H1 (cell line): ENCODE results near the gene CEP70. TPM values are rescaled to one million over a fixed set of nuclear protein-coding genes. Genes with fewer than 3 reads are reported as not detected.

ENCODE experiments used
- CTCF ChIA-PET: fragments of 300-600 bp; sonication (Branson Sonifier 250); formaldehyde crosslinking; loops from one replicate; lab custom pipeline; 2021; ENCODE audit not compliant: partially characterized antibody; lab: Charles Lee
- POLR2A ChIA-PET: fragments of 300-600 bp; sonication (Branson Sonifier 250); formaldehyde crosslinking; loops from one replicate; lab custom pipeline; 2021; ENCODE audit warnings: inconsistent platforms; ENCODE audit not compliant: partially characterized antibody; lab: Charles Lee
- DNase-seq, 2 experiments: peaks; one replicate each; pipeline versions ENCODE4 v3.0.0 to v3.0.0-alpha.2; 2010 to 2022; ENCODE audit warnings: low spot score in 2 of 2, low read depth in 1 of 2, mixed read lengths in 1 of 2
- FAIRE-seq: peaks from 2 replicates; lab custom pipeline; 2011; peaks lifted over from hg19 to GRCh38; lab: Jason Lieb, UNC
- H2AFZ ChIP-seq: 2 replicates; pipeline ENCODE4 v1.8.1; 2012; ENCODE audit warnings: low read length, inconsistent platforms
- H2AK5ac ChIP-seq: 2 replicates; pipeline ENCODE4 v1.6.1; 2013; ENCODE audit warnings: low read depth, low read length
- H2BK120ac ChIP-seq: replicated peaks from 2 replicates; pipeline ENCODE3; 2013; ENCODE audit warnings: low read depth, low read length, inconsistent platforms
- H2BK12ac ChIP-seq: 2 replicates; pipeline ENCODE4 v1.6.1; 2013; ENCODE audit warnings: low read depth, low read length
- H2BK15ac ChIP-seq: 2 replicates; pipeline ENCODE4 v1.6.1; 2013; ENCODE audit warnings: low read length
- H2BK20ac ChIP-seq: 2 replicates; pipeline ENCODE4 v1.6.1; 2013; ENCODE audit warnings: low read length
- H2BK5ac ChIP-seq: 2 replicates; pipeline ENCODE4 v1.6.1; 2013; ENCODE audit warnings: low read depth, low read length
- H3K14ac ChIP-seq: 2 replicates; pipeline ENCODE4 v1.6.1; 2013; ENCODE audit warnings: inconsistent platforms; ENCODE audit not compliant: insufficient read length
- H3K18ac ChIP-seq: 2 replicates; pipeline ENCODE4 v1.6.1; 2013; ENCODE audit warnings: low read length; ENCODE audit errors: extremely low read depth
- H3K23ac ChIP-seq: 2 replicates; pipeline ENCODE4 v1.6.1; 2013; ENCODE audit warnings: inconsistent platforms; ENCODE audit not compliant: insufficient read length
- H3K23me2 ChIP-seq: 2 replicates; pipeline ENCODE4 v1.6.1; 2013; ENCODE audit warnings: low read depth, low read length
- H3K27ac ChIP-seq: 2 replicates; pipeline ENCODE4 v1.6.1; 2011; ENCODE audit warnings: low read depth, low read length, inconsistent platforms
- H3K27me3 ChIP-seq, 4 experiments: replicated peaks in 1 of 4; 1 replicate in 1 of 4; 2 replicates in 3 of 4; pipeline versions ENCODE4 v1.6.1 to v1.8.1; 2011 to 2013; ENCODE audit warnings: low read length in 3 of 4, mild to moderate bottlenecking in 3 of 4, inconsistent platforms in 2 of 4, mixed read lengths in 2 of 4, moderate library complexity in 1 of 4; ENCODE audit not compliant: control insufficient read depth in 3 of 4, insufficient read depth in 3 of 4; ENCODE audit errors: extremely low read depth in 1 of 4
- H3K36me3 ChIP-seq, 4 experiments: 2 replicates each; pipeline versions ENCODE4 v1.6.1 to v1.8.1; 2011 to 2013; ENCODE audit warnings: mild to moderate bottlenecking in 4 of 4, low read length in 3 of 4, moderate library complexity in 2 of 4, control low read depth in 1 of 4, inconsistent platforms in 1 of 4; ENCODE audit not compliant: insufficient read depth in 4 of 4, control insufficient read depth in 2 of 4
- H3K4ac ChIP-seq: replicated peaks from 2 replicates; pipeline ENCODE3; 2013; ENCODE audit warnings: low read length, low read depth, mixed read lengths, inconsistent platforms; ENCODE audit not compliant: insufficient read length
- H3K4me1 ChIP-seq, 4 experiments: replicated peaks in 1 of 4; 1 replicate in 1 of 4; 2 replicates in 3 of 4; pipeline versions ENCODE4 v1.6.1 to v1.8.1; 2011 to 2013; ENCODE audit warnings: low read length in 3 of 4, inconsistent platforms in 2 of 4, mixed read lengths in 1 of 4; ENCODE audit not compliant: insufficient read depth in 4 of 4, control insufficient read depth in 3 of 4
- H3K4me2 ChIP-seq, 2 experiments: 2 replicates each; pipeline versions ENCODE4 v1.6.1 to v1.8.1; 2011 to 2013; ENCODE audit warnings: low read depth in 2 of 2, low read length in 2 of 2, control low read depth in 1 of 2, inconsistent platforms in 1 of 2, mild to moderate bottlenecking in 1 of 2; ENCODE audit not compliant: insufficient read depth in 1 of 2
- H3K4me3 ChIP-seq, 4 experiments: fragments of 200-600, 300-600 bp in 1 of 4; sonication (generic), shearing (Covaris generic), sonication (Bioruptor Twin) in 1 of 4; 2 replicates each; pipeline versions ENCODE4 v1.5.1 to v1.8.1; 2011 to 2016; ENCODE audit warnings: low read length in 4 of 4, low read depth in 3 of 4, control low read depth in 2 of 4, inconsistent platforms in 2 of 4, mild to moderate bottlenecking in 2 of 4, mixed read lengths in 1 of 4, moderate library complexity in 1 of 4; ENCODE audit not compliant: insufficient read depth in 2 of 4; ENCODE audit errors: extremely low read depth in 1 of 4
- H3K56ac ChIP-seq: replicated peaks from 2 replicates; pipeline ENCODE3; 2013; ENCODE audit warnings: low read depth, mild to moderate bottlenecking, mixed read lengths, low read length, inconsistent platforms; ENCODE audit not compliant: insufficient read length
- H3K79me1 ChIP-seq: 2 replicates; pipeline ENCODE4 v1.6.1; 2013; ENCODE audit warnings: low read depth, low read length, control low read depth
- H3K79me2 ChIP-seq, 2 experiments: 2 replicates each; pipeline versions ENCODE4 v1.6.1 to v1.8.1; 2012 to 2013; ENCODE audit warnings: low read length in 2 of 2, mild to moderate bottlenecking in 2 of 2, inconsistent platforms in 1 of 2; ENCODE audit not compliant: insufficient read depth in 2 of 2, control insufficient read depth in 1 of 2
- H3K9ac ChIP-seq, 4 experiments: replicated peaks in 1 of 4; 1 replicate in 1 of 4; 2 replicates in 3 of 4; pipeline versions ENCODE4 v1.6.1 to v1.8.1; 2011 to 2013; ENCODE audit warnings: low read depth in 3 of 4, low read length in 3 of 4, control low read depth in 2 of 4, mild to moderate bottlenecking in 2 of 4, moderate library complexity in 2 of 4, inconsistent platforms in 1 of 4; ENCODE audit errors: extremely low read depth in 1 of 4
- H3K9me3 ChIP-seq, 2 experiments: 2 replicates each; pipeline versions ENCODE4 v1.6.1 to v1.8.1; 2012 to 2013; ENCODE audit warnings: mild to moderate bottlenecking in 2 of 2, moderate library complexity in 2 of 2, control low read depth in 1 of 2, inconsistent platforms in 1 of 2, low read depth in 1 of 2, low read length in 1 of 2, mixed read lengths in 1 of 2; ENCODE audit not compliant: insufficient read depth in 2 of 2
- H4K20me1 ChIP-seq, 2 experiments: replicated peaks in 1 of 2; 2 replicates each; pipeline versions ENCODE3 to v1.8.1; 2011 to 2013; ENCODE audit warnings: inconsistent platforms in 2 of 2, low read length in 2 of 2, mild to moderate bottlenecking in 1 of 2; ENCODE audit not compliant: insufficient read depth in 2 of 2, control insufficient read depth in 1 of 2
- H4K5ac ChIP-seq: 2 replicates; pipeline ENCODE4 v1.6.1; 2013; ENCODE audit warnings: low read length, low read depth, mixed read lengths, inconsistent platforms; ENCODE audit not compliant: insufficient read length
- H4K8ac ChIP-seq: 2 replicates; pipeline ENCODE4 v1.8.0; 2013; ENCODE audit warnings: mild to moderate bottlenecking, moderate library complexity, low read length, inconsistent platforms; ENCODE audit not compliant: insufficient read depth; ENCODE audit errors: extremely low read depth
- H4K91ac ChIP-seq: replicated peaks from 2 replicates; pipeline ENCODE3; 2013; ENCODE audit warnings: low read length, mixed read lengths, inconsistent platforms; ENCODE audit not compliant: insufficient read length
- CREB1 ChIP-seq: IDR thresholded peaks from 2 replicates; pipeline ENCODE4 v1.6.1; 2012; ENCODE audit warnings: inconsistent platforms
- HDAC6 ChIP-seq: IDR thresholded peaks from one replicate; pipeline ENCODE4 v1.7.1; 2012; ENCODE audit warnings: low read depth, mild to moderate bottlenecking, inconsistent platforms, low read length, moderate library complexity
- POLR2A ChIP-seq, 2 experiments: IDR thresholded peaks; 1 replicate in 1 of 2; 2 replicates in 1 of 2; pipeline ENCODE4 v1.6.1; 2011; ENCODE audit warnings: low read depth in 2 of 2, low read length in 2 of 2, mild to moderate bottlenecking in 2 of 2; ENCODE audit errors: control extremely low read depth in 1 of 2
- POLR2AphosphoS5 ChIP-seq: IDR thresholded peaks from 2 replicates; pipeline ENCODE4 v1.6.1; 2011; ENCODE audit warnings: low read depth, low read length
- SIRT6 ChIP-seq: IDR thresholded peaks from one replicate; pipeline ENCODE4 v1.7.1; 2012; ENCODE audit warnings: low read length, inconsistent platforms
- SP2 ChIP-seq: IDR thresholded peaks from 2 replicates; pipeline ENCODE4 v1.6.1; 2012; ENCODE audit warnings: mild to moderate bottlenecking, low read length, inconsistent platforms
- SP4 ChIP-seq: IDR thresholded peaks from 2 replicates; pipeline ENCODE4 v1.6.1; 2012; ENCODE audit warnings: low read length, inconsistent platforms
- TAF7 ChIP-seq: optimal IDR thresholded peaks from 2 replicates; pipeline ENCODE3; 2011; ENCODE audit warnings: low read depth, mild to moderate bottlenecking, inconsistent platforms, low read length, moderate library complexity, borderline replicate concordance
- TEAD4 ChIP-seq: IDR thresholded peaks from 2 replicates; pipeline ENCODE4 v1.6.1; 2012; ENCODE audit warnings: low read depth, low read length, inconsistent platforms, mixed read lengths
- WGBS, 2 experiments: shearing (Covaris generic) in 1 of 2; methylation state at CpG; one replicate each; pipeline versions ENCODE4 v1.1.6 to v1.1.7; 2013 to 2015; ENCODE audit warnings: low lambda C conversion rate in 2 of 2, mixed read lengths in 2 of 2, inconsistent platforms in 1 of 2, low coverage in 1 of 2, missing lambda C conversion rate in 1 of 2; ENCODE audit not compliant: insufficient replicate concordance in 2 of 2, insufficient coverage in 1 of 2, insufficient read length in 1 of 2; ENCODE audit errors: extremely low coverage in 1 of 2, missing lambda C conversion rate in 1 of 2; 5-methylcytosine and 5-hydroxymethylcytosine counted together
- polyA plus RNA-seq, 7 experiments: library from polyadenylated mRNA; depleted of rRNA in 3 of 7; stranded (reverse) in 5 of 7; unstranded in 2 of 7; fragments of >200 nt in 5 of 7; fragments of 200-250 nt in 2 of 7; gene quantifications; 1 replicate in 5 of 7; 2 replicates in 1 of 7; 4 replicates in 1 of 7; pipeline versions ENCODE4 v1.2.1 to v1.2.3, GENCODE V29; 2011 to 2013; ENCODE audit warnings: missing spikeins in 2 of 7, mixed read lengths in 2 of 7
- total RNA-seq: library from RNA; stranded (reverse); fragmentation: NEBNext Ultra II Directional; extraction: Animal tissue kit (Norgen Biotek cat#: 25700); gene quantifications from 2 replicates; pipeline ENCODE4 v1.2.1, GENCODE V29; 2021

The CEP70 gene
- total and polyA plus RNA-seq, 2 of the 8 experiments (the other 6 are each of a cell fraction or from before 2014, with no cell fraction given) = 3.9 to 26.2 TPM

DNA sequence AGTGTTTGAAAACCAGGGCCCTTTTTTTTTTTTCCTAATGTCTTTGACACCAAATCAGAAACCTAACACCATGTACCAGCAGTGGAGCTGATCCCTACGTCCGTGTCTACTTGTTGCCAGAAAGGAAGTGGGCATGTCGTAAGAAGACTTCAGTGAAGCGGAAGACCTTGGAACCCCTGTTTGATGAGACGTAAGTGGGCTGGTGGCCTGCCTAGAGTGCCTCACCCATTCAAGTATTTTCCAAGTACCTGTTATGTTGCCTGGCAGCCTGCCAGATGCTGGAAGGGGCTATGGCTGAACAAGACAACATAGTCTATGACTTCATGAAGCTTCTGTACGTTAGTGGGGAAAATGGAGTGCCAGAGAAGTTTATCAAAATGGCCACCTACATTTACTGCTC is 119.9 kb downstream of the CEP70 start:
- Histone ChIP-seq H4K20me1 (no peaks in the 10 kb centered on the region), H2BK15ac (no peak overlapping the region), H3K18ac (no peak overlapping the region), H3K23ac (no peak overlapping the region), H2BK5ac (no peak overlapping the region), H3K79me1 (no peaks in the 10 kb centered on the region), H3K56ac (no peak overlapping the region), H3K27me3 (peaks cover 0 to 1% (median 0%) of the 10 kb centered on the region in 4 experiments; a peak in 1 of 7 replicates), H2BK12ac (no peak overlapping the region), H3K9ac (no peak overlapping the region), H2BK20ac (no peak overlapping the region), H3K4ac (no peak overlapping the region), H3K4me1 (no peaks in the 10 kb centered on the region), H3K4me2 (no peak overlapping the region), H3K79me2 (no peaks in the 10 kb centered on the region), H4K8ac (no peak overlapping the region), H4K5ac (no peak overlapping the region), H2AK5ac (no peak overlapping the region), H3K14ac (no peak overlapping the region), H3K9me3 (no peaks in the 10 kb centered on the region), H4K91ac (no peak overlapping the region), H3K27ac (no peak overlapping the region), H2AFZ (no peak overlapping the region), H3K36me3 (no peaks in the 10 kb centered on the region; a peak in 3 of 8 replicates), H3K4me3 (no peak overlapping the region), H3K23me2 (no peaks in the 10 kb centered on the region), H2BK120ac (no peak overlapping the region)
- POLR2A ChIA-PET = interaction anchor here (1.2 kb wide), 1 partner anchor 22 kb away, joined by 4 read pairs; no protein-coding TSS in a partner anchor
- FAIRE-seq (no peak), DNase-seq (no peak)
- CTCF ChIA-PET = interaction anchor here (1.2 to 1.5 kb wide), 3 partner anchors 111 to 449 kb away, joined by 3 to 7 read pairs (median 4); no protein-coding TSS in a partner anchor
- no peak for TF ChIP-seq SP2
- TF ChIP-seq HDAC6 = no peak
- TF ChIP-seq SIRT6 = no peak
- TF ChIP-seq POLR2A (IDR thresholded peaks at IDR 0.05; ENCODE audit: control extremely low read depth in 1 of 2, low read depth in 2 of 2, low read length in 2 of 2) = no peak
- no peak for TF ChIP-seq CREB1
- no peak for TF ChIP-seq POLR2AphosphoS5
- TF ChIP-seq TEAD4 = no peak
- no peak for TF ChIP-seq TAF7
- no peak for TF ChIP-seq SP4
- WGBS, 2 experiments = 98% methylated on average over 6 of the region's 6 CpGs; no CpG with 5 or more reads in 1 of the 2 experiments
